PC-3 (cell line): ENCODE results near the gene NFATC2.

Experiments
- CTCF ChIP-seq: fragments of 300-600 bp; sonication (generic); conservative IDR thresholded peaks from 2 replicates; pipeline ENCODE4 v1.5.1; 2017; ENCODE audit warnings: antibody characterized with exemption, low read depth, mild to moderate bottlenecking, low read length
- EZH2 ChIP-seq: fragments of 300-600 bp; sonication (generic); IDR thresholded peaks from one replicate; pipeline ENCODE4 v1.6.1; 2017; ENCODE audit warnings: antibody characterized with exemption, mild to moderate bottlenecking, low read length; ENCODE audit not compliant: unreplicated experiment

GRCh38 chr20:51507216-51508036 lies 35.1 kb downstream of the NFATC2 start:
- TF ChIP-seq CTCF = no peak
- no peak for TF ChIP-seq EZH2
